Peyer's patch (tissue), 4 donors: ENCODE results near the gene IGFBP1.

ENCODE experiments used
- POLR2A ChIP-seq, 2 donors: fragments of 450-650 bp; IDR thresholded peaks; one replicate each; pipeline ENCODE4 v1.5.1; 2017; ENCODE audit warnings: antibody characterized with exemption in 2 of 2, mild to moderate bottlenecking in 2 of 2, moderate library complexity in 2 of 2
- TF ChIP-seq, protein P1 (sequence below), 6 experiments: fragments of 450-650 bp in 4 of 6; fragments of 200-600 bp in 2 of 6; sonication (generic) in 1 of 6; IDR thresholded peaks; one replicate each; pipeline ENCODE4 v1.5.1; 2017 to 2019; ENCODE audit warnings: antibody characterized with exemption in 6 of 6, mild to moderate bottlenecking in 3 of 6, moderate library complexity in 1 of 6

- TF ChIP-seq, protein P1, sequence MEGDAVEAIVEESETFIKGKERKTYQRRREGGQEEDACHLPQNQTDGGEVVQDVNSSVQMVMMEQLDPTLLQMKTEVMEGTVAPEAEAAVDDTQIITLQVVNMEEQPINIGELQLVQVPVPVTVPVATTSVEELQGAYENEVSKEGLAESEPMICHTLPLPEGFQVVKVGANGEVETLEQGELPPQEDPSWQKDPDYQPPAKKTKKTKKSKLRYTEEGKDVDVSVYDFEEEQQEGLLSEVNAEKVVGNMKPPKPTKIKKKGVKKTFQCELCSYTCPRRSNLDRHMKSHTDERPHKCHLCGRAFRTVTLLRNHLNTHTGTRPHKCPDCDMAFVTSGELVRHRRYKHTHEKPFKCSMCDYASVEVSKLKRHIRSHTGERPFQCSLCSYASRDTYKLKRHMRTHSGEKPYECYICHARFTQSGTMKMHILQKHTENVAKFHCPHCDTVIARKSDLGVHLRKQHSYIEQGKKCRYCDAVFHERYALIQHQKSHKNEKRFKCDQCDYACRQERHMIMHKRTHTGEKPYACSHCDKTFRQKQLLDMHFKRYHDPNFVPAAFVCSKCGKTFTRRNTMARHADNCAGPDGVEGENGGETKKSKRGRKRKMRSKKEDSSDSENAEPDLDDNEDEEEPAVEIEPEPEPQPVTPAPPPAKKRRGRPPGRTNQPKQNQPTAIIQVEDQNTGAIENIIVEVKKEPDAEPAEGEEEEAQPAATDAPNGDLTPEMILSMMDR (IDR thresholded peaks at IDR 0.05): no peak
- no peak for TF ChIP-seq POLR2A (IDR thresholded peaks at IDR 0.05)
These were observed 51.3 kb downstream of the IGFBP1 start for GRCh38 chr7:45939574-45939973.
